HCT116 (cell line): Measurements from ENCODE around the gene SRR.

Experiments
- CEBPB ChIP-seq: IDR thresholded peaks from 2 replicates; pipeline ENCODE4 v1.6.1; 2012; ENCODE audit warnings: low read depth
- CTCF ChIP-seq, 3 experiments: fragments of 200-600 bp in 1 of 3; sonication (generic) in 1 of 3; IDR thresholded peaks in 2 of 3; conservative IDR thresholded peaks in 1 of 3; 2 replicates each; pipeline ENCODE4 v1.5.1; 2012 to 2017; ENCODE audit warnings: low read depth in 2 of 3, low read length in 2 of 3, antibody characterized with exemption in 1 of 3, borderline replicate concordance in 1 of 3, control low read depth in 1 of 3, mild to moderate bottlenecking in 1 of 3, mixed read lengths in 1 of 3, mixed run types in 1 of 3, moderate library complexity in 1 of 3; ENCODE audit not compliant: insufficient read depth in 1 of 3
- EGR1 ChIP-seq: IDR thresholded peaks from 2 replicates; pipeline ENCODE4 v1.6.1; 2012; ENCODE audit warnings: low read depth
- ELF1 ChIP-seq: IDR thresholded peaks from 2 replicates; pipeline ENCODE4 v1.6.1; 2012; ENCODE audit warnings: low read depth, borderline replicate concordance
- EZH2 ChIP-seq: fragments of 200-600 bp; sonication (generic); IDR thresholded peaks from 2 replicates; pipeline ENCODE4 v1.6.1; 2017; ENCODE audit warnings: antibody characterized with exemption, mixed run types
- EZH2phosphoT487 ChIP-seq: fragments of 200-600 bp; IDR thresholded peaks from 2 replicates; pipeline ENCODE4 v1.6.1; 2018; ENCODE audit warnings: antibody characterized with exemption, borderline replicate concordance
- JUND ChIP-seq: IDR thresholded peaks from 2 replicates; pipeline ENCODE4 v1.6.1; 2012
- POLR2A ChIP-seq: IDR thresholded peaks from 2 replicates; pipeline ENCODE4 v1.7.0; 2011; ENCODE audit warnings: borderline replicate concordance; ENCODE audit not compliant: insufficient read depth, insufficient read length; ENCODE audit errors: extremely low read depth
- POLR2AphosphoS5 ChIP-seq: IDR thresholded peaks from 2 replicates; pipeline ENCODE4 v1.6.1; 2011; ENCODE audit warnings: mild to moderate bottlenecking, low read depth, low read length, moderate library complexity
- RAD21 ChIP-seq: IDR thresholded peaks from 2 replicates; pipeline ENCODE4 v1.6.1; 2012; ENCODE audit warnings: low read depth, mild to moderate bottlenecking
- SP1 ChIP-seq: IDR thresholded peaks from 2 replicates; pipeline ENCODE4 v1.6.1; 2012; ENCODE audit warnings: low read depth
- ZBTB33 ChIP-seq: IDR thresholded peaks from 2 replicates; pipeline ENCODE4 v1.6.1; 2011; ENCODE audit warnings: mild to moderate bottlenecking, low read length, moderate library complexity; ENCODE audit not compliant: insufficient replicate concordance; ENCODE audit errors: extremely low read depth
- ZNF274 ChIP-seq: fragments of 200-500 bp; sonication (Bioruptor generic); IDR thresholded peaks from 2 replicates; pipeline ENCODE4 v1.6.1; 2014; ENCODE audit warnings: mild to moderate bottlenecking, low read depth, low read length, inconsistent platforms
- TF ChIP-seq, protein P1 (sequence below): IDR thresholded peaks from 2 replicates; pipeline ENCODE4 v1.6.1; 2012

DNA sequence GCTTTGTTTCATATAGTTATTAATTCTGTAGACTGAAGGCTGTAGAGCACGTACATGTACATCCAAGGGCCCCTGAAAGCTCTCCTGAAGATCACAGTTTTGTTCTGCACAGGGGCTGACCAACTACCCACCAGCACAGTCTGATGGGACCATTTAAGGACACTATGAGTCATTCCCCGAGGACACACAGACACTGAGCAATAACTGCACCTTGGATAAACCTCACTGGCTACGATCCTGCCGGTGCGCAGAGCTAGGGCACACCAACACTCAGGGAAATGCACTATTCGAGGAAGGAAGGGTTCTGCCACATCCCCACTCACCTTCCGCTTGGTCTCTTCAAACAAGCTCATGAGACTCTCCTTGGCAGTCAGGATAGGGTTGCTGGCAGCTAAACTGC is 20.4 kb upstream of the SRR start:
- TF ChIP-seq ZBTB33, result no peak
- no peak for TF ChIP-seq POLR2AphosphoS5
- TF ChIP-seq EZH2phosphoT487, result no peak
- no peak for TF ChIP-seq JUND
- TF ChIP-seq CTCF (IDR thresholded peaks at IDR 0.05 in 2 of 3, conservative IDR thresholded peaks at IDR 0.05 in 1 of 3; ENCODE audit: borderline replicate concordance in 1 of 3, insufficient read depth in 1 of 3, low read depth in 2 of 3, low read length in 2 of 3), result no peak
- TF ChIP-seq ZNF274, result no peak
- TF ChIP-seq RAD21, result no peak
- no peak for TF ChIP-seq POLR2A
- TF ChIP-seq, protein P1, sequence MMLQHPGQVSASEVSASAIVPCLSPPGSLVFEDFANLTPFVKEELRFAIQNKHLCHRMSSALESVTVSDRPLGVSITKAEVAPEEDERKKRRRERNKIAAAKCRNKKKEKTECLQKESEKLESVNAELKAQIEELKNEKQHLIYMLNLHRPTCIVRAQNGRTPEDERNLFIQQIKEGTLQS, result no peak
- TF ChIP-seq CEBPB, result no peak
- TF ChIP-seq EGR1, result no peak
- TF ChIP-seq EZH2, result no peak
- TF ChIP-seq SP1, result no peak
- no peak for TF ChIP-seq ELF1
